HG03432 (cell line): ENCODE measurements around the gene UBL3.
A peak's percentile ranks its signal among the peaks of the same experiment; 100 is the strongest.

ENCODE experiments used
- ATAC-seq: cut with Tn5 transposase; IDR thresholded peaks from one replicate; pipeline ENCODE4 v1.9.1; 2021; ENCODE audit warnings: mild to moderate bottlenecking, moderate library complexity; ENCODE audit not compliant: unreplicated experiment

The UBL3 gene

DNA sequence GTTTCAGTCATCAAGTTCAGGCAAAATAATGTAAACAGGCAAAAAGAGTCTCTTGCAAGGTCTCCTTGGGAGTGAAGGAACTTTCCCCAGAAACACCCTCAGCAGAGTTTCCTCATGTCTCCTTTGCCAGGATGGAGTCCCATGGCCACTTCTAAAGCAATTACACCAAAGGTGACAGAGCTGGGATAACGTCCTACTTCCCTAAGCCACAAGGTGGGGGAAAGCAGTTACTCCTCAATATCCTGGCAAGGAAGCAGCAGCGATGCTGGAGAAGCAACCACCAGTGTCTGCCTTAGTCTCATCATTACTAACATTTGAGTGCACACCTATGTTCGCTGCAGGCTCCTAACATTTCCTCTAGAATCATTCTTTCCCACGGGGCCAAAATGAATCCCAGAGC is 88.6 kb downstream of the UBL3 start:
- ATAC-seq = no peak

DNA sequence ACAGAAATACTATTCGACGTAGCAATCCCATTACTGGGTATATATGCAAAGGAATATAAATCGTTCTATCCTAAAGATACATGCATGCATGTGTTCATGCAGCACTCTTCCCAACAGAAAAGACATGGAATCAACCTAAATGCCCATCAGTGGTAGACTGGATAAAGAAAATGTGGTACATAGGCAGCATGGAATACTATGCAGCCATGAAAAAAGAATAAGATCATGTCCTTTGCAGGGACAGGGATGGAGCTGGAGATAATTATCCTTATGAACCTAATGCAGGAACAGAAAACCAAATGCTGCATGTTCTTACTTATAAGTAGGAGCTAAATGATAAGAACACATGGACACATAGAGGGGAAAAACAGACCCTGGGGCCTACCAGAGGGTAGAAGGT is 89.3 kb downstream of the UBL3 start:
- ATAC-seq = no peak

DNA sequence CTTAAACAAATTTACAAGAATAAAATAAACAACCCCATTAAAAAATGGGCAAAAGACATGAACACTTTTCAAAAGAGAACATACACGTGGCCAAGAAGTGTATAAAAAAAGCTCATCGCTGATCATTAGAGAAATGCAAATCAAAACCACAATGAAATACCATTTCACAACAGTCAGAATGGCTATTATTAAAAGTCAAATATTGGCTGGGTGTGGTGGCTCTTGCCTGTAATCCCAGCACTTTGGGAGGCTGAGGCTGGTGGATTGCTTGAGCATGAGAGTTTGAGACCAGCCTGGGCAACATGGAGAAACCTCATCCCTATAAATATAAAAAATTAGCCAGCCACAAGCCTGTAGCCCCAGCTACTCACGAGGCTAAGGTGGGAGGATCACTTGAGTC is 89.9 kb downstream of the UBL3 start:
- no peak for ATAC-seq

DNA sequence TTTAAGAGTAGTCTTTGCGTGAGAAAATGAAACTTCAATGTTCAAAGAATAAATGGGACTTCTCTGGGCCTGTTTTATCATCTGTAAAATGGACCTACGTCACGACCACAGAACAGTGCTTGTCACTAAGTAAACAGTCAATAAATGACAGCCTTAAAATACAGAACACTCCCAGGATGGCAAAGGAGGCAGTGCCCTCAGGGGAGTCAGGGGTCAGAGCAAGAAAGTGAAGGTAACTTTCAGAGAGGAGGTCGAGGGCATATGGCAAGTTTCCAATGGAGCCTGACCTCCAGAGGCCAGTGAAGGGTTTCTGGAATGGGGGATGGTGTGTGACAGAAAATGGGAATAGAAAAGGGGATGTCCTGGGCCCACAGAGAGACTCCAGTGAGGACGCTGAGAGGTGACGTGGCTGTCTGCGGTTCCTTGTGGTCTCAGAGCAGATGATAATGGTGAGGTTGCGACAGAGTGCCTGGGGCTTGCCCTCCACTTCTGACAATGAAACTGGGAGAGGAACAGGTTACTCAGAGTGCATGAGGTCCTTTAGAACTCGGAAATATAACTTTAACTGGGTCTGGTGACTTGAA is 91.8 kb downstream of the UBL3 start:
- ATAC-seq = peak; percentile 95

DNA sequence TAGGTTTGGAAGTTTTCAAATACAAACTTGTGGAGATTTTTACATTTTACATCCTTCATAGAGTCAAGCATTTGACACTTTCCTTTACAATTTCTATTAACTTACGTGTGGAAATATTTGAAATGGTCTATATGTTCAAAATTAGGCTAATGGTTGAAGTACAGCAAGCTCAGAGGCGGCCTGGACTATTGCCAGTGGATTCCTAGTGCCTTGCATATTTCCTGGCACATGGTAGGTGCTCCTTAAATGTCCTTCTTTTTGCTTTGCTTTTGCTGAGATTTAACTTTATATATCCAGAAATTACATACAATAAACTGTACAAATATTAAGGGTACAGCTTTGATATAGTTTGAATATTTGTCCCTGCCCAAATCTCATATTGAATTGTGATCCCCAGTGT is 93.9 kb downstream of the UBL3 start:
- ATAC-seq = no peak

DNA sequence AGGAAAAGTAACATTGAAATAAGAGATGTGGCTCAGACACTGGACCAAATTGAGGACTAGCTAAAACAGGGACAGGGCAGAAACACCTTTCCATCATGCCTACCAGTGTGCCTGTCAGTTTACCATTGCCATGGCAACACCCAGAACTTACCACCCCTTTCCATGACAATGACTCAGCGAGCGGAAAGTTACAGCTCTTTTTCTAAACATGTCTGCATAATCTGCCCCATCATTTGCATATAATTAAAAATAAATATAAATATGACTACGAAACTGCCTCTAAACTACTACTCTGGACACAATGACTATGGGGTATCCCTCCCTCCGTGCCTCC is 96.0 kb downstream of the UBL3 start:
- ATAC-seq = no peak

DNA sequence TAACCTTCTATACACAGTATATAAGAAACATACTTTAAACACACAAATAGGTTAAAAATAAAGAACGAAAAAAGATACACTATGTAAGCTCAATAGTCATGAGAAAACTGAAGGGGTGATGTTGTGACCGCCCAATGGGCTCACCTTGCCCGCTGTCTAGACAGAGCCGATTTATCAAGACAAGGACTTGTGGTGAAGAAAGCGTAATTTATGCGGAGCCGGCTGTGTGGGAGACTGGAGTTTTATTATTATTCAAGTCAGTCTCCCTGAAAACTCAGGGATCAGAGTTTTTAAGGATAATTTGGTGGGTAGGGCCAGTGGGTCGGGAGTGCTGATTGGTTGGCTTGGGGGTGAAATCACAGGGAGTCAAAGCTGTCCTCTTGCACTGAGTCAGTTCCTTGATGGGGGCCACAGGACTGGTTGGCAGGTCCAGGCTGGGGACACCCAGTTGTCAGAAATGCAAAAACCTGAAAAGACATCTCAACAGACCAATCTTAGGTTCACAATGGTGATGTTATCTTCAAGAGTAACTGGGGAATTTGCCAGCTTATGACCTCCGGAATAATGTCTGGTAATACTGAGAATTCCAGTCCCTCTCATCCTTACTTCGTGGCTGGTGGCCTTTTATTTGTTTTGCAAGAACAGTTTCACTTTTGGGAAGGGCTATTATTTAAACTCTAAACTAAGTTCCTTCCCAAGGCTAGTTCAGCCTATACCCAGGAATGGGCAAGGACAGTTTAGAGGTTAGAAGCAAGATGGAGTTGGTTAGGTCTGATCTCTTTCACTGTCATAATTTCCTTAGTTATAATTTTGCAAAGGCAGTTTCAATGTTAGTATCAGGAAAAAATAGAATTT is 96.6 kb downstream of the UBL3 start:
- no peak for ATAC-seq

DNA sequence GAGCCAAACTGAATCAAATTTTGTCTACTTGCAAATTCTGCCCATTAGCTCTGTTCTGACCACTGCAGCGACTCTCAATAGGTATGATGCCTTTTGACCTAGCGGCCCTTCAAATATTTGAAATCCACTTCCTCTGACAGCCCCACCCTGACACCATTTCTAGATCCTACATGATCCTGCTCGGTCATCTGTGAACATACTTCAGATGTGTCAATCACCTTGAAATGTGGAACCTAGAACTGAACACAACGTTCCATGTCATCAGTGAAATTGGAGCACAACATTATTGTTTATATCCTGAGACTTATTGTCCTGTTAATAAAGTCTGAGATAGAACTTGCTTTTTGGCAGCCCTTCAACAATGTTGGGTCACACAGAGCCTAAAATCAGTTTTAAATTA is 98.2 kb downstream of the UBL3 start:
- no peak for ATAC-seq

DNA sequence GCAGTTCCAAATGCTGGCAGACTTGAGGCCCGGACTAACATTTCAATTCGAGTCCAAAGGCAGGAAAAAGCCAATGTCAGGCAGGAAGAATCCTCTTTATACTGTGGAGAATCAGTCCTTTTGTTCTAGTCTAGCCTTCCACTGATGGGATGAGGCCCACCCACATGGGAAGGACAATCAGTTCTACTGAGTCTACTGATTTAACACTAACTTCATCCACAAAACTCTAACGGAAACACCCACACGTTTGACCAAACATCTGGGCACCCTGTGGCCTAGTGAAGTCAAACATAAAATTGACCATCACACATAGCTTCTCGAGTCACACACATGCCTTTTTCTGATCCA is 100.3 kb downstream of the UBL3 start:
- ATAC-seq = no peak

DNA sequence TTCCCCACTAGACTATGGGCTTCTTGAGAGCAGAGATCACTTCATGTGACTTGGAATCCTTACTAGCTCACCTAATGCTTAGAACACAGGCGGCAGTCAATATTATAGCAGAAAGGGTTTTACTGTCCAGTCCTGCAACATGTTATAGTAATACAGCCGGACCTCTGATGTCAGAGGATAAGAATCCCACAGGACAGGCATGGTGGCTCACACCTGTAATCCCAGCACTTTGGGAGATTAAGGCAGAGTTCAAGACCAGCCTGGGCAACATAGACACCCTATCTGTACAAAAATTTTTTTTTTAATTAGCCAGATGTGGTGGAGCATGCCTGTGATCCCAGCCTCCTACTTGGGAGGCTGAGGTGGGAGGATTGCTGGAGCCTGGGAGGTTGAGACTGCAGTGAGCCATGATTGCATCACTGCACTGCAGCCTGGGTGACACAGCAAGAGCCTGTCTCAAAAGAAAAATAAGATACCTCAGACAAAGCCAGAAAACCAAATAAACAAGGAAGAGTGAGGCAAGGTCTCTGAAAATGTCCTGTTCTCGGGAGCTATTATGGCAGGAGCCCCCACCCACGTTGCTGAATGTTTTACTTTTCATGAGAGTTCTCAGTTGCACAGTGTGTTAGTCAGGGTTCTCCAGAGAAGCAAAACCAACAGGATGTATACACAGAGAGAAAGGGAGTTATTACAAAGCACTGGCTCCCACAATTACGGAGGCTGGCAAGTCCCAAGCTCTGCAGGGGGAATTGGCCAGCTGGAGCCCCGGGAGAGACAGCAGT is 100.8 kb downstream of the UBL3 start:
- ATAC-seq = no peak

DNA sequence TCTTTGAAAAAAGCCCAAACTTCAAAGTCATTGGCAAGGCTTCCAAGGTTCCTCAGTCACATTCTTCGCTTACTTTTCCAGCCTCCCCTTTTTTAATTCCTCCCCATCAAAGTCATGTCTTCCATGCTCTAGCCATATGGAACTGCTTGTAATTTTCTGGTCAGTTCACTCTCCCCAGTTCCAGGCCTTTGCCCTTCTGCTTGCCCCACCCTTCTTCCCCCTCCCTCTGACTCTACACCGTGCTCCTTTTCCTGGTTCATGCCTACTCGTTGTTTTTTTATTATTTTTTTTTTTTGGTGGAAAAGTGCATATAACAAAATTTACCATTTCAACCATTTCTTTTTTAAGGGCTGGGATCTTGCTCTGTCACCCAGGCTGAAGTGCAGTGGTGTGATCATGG is 102.3 kb downstream of the UBL3 start:
- ATAC-seq = no peak

DNA sequence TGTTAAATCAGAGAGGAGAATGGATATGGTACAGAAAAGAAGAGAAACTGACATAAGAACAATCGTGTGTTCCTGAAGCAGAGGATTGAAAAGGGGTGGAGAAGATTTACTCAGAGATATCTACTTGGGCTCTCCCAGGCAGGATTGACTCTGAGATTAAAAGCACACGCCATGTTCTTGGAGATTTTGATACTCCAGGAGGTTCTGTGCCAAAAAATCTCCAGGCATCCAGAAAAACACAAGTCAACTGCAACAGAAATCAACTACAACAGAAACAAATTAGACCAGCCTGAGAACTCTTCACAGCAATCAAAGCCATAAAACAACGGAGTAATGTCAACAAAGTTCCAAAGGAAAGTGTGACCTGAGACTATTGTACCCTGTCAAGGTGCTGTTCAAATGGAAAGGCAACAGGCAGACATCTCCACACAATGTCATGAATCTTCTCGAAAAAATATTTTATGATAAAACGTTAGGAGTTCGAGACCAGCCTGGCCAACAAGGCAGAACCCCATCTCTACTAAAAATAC is 104.2 kb downstream of the UBL3 start:
- no peak for ATAC-seq

DNA sequence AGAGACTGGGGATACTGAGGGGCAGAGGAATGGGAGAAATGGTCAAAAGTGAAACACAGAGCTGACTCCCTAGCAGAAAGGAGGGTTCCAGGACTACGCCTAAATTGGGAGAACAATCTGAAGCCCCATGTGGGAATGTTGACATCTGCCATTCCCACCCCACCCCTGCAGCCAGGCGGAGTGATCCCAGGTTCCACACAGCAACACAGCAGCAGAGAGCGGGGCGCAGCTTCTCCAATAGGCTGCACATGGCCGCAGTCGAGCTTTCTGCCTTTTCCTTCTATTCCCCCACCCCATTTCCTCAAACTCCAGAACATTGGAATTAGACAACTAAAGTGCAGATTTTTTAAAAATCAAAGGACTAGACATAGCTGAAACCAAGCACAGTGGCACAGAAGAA is 104.7 kb downstream of the UBL3 start:
- no peak for ATAC-seq

DNA sequence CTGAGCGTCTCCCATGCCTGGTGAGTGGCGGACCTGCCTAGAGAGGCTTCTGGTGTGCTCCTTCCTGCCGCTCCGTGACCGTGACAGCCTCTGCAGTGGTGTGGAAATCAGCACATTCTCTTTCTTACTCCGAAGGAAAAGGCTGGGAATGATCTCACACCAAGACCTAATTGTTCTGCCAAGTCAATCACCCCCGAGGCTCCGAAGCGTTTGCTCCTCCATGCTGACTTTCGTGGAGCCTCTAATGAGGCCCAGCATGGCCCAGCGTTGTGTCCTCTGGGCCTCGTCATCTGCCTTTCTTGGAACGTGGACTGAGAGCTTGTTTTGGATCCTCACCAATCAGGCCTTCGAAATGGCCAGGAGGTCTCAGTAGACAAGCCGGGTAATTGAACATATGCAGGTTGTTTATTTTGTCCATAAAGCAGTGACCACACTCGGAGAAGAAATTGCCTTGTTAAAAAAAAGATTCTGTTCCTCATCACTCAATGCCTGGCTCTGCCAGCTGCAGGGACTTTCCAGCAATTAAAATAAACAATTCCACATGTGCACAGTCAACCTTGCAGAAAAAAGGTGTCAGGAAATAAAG is 107.1 kb downstream of the UBL3 start:
- no peak for ATAC-seq

DNA sequence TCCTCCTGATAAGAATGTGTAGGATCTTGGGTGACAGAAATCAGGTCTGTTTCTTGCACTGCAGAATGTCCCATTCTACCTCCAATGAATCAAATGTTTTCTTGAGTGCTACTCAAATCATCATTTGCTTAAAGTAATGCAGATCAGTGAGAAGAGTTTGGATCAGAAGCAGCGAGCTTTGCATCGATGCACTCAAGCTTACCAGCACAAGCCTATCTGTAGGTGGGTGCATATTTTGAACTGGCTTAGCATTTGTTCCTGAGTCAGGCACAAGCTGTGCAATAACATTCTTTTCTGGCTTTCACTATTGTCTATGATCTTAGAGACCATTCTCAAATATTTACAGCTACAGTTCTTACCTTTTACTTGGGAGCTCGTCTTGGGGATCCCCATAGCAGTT is 109.5 kb downstream of the UBL3 start:
- ATAC-seq = no peak

DNA sequence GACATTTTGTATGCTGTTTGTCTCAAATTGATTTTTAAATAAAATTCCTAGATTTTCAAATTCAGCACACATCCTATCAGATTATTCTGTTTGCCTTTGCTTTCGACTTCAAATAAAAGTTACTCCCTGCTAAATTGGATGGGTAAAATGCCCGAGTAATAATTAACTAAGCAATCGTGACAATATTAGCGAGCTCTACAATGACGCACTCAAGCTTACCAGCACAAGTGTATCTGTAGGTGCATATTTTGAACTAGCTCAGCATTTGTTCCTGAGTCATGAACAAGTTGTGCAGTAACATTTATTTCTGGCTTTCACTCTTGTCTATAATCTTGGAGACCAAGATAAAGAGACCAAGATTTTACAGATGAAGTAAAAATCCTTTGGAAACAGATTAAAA is 113.4 kb downstream of the UBL3 start:
- no peak for ATAC-seq

DNA sequence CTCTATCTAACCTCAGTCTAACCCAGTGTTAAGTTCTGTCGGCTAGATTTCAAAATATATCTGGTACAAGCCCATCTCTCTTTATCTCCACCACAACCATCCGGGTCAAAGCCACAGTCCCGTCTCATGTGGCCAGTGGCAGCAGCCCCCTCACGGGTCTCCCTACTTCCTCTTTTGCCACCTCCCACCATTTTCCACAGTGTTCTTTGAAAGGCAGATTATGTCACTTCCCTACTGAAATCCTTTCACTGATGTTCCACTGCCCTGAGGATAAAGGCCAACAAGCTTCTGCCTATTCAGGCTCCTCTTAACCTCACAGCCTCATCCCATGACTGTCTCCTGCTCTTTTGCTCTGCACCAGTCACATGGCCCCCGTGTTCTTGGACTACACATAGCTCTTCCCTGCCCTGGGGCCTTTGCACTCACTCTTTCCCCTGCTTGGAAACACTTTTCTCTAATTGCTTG is 117.2 kb downstream of the UBL3 start:
- no peak for ATAC-seq

DNA sequence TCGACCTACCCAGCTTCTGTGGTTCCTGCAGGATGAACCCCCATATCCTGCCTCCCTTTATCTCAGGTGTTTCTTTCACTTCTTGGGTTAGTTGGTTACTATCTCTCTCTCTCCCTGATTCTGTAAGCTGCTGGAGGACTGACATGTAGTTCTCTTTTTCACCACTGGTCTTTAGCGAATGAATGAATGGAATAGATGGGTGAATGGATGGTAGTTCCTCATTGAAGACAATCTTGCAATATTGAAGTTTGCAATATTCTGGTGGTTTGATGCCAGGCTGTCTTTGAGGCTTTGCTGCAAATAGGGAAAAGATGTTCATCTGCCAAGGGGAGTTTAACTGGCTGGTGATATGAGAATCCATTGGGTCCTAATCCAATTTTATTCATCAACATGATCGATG is 120.2 kb downstream of the UBL3 start:
- ATAC-seq = no peak

DNA sequence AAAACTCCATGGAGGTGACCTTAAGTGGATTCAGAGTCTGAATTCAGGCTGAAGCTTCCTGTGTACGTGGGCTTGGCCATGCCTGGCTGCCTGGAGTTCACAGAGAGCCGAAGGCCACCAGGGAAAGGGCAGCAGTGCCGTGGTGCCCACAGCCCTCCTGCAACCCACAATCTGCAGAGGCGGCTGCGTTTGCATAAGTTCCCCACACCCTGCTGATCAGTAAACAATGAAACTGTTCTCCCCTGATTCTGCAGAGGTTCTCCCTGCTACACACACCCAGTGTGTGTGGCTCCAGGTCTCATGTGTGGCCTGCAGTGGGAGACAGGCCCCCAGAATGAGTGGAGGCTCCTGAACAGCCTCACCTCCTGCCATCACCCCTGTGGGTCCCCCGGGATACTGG is 128.0 kb downstream of the UBL3 start:
- no peak for ATAC-seq

DNA sequence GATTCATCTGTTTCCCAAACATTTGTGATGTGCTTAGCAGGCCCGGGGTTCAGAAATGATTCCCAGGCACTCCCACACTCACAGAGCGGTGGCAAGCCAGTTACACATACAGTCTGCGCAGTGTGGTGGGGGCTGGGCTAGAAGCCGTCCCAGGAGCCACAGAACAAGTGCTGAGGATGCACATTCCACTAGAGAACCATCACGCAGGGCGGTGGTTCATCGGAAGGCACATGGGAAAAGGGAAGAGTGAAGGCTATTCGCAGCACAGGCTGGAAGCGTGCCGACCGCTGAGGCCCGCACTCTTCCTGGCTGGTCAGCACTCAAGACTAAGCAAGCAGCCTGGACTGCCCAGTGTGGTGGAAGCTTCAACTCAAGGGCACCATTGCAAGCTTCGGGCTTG is 128.7 kb downstream of the UBL3 start:
- no peak for ATAC-seq

DNA sequence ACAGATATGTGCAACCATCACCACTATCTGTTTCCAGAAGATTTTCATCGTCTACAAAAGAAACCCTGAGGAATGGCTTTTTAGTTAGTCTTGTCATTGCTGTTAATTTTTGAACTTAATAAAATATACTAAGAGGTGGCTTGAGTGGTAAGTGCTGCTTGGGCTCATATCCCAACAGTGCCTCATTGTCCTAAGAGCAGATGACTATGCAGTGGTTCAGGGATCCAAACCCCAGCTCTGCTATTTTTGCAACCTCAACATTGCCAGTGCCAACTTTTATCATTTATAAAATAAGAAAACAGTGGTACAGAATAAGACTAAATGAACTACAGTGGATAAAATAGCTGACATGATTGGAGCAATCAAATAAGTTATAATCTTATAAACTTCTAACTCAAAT is 131.7 kb downstream of the UBL3 start:
- ATAC-seq = no peak

DNA sequence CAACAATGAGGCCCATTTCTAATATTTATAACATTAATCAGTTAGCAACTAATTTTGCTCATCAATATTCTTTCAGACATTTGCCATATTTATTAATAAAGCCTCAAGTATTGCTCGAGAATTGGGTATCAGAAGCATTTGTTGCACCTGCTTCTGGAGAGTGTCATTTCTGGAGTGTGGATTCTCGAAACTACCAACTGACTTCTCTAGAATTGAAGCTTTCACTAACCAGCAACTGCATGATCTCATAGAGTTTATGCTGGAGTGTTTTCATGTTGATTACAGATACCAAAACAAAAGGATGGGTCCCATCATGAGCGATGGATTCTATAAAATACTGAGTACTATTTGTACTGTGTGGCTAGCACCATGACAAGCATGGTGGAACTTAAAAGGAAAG is 133.9 kb downstream of the UBL3 start:
- no peak for ATAC-seq
